Stimulated activated CD4-positive, alpha-beta T cell treated with anti-CD3 and anti-CD28 coated beads, Interleukin-2, amount 100 ng/mL, for 24 hours (primary cell): ENCODE data around the gene SLC7A1.

Source experiments
- DNase-seq, 2 donors: peaks; one replicate each; pipeline ENCODE4 v3.0.0-alpha.2; 2020

Gene SLC7A1

GRCh38 chr13:29526741-29527140 is 68.7 kb downstream of the SLC7A1 start:
- no peak for DNase-seq

DNA sequence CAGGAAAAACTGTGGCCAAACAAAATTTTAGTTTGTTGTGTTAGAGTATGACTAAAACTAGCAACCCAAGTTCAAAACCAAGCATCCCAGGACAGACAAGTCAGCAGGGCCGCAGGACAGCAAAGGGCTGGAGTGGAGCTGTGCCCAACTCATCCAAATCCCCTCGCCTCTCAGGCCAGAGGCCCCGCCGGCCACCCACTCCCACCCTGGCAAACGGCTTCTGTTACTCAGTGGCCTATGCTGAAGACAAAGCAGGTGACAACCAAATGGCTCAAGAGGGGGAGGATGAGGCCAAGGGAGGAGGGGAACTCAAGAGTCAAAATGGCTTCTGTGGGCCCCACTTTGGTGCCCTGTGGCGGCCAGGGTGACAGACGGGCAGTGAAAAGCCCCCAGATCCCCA is 69.7 kb downstream of the SLC7A1 start:
- DNase-seq = no peak

DNA sequence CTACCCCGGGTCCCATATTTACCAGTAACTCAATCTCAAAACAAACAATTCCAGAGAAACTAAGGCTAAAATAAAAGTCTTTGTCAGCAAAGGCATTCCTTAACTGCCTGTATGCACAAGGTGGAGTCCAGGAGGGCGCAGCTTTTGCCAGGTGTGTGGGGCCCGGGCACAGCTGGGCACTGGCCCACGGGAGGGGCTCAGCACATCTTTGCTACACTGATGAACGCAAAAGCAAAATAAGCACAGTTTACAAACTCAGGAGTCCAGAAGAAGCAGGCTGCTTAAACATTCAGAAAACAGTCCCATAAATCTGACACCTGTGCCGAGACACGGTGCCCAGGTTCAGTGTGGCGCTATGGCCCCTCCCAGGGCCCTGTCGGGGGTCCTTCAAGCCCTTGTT is 70.8 kb downstream of the SLC7A1 start:
- DNase-seq = no peak

GRCh38 chr13:29524176-29524575 is 71.3 kb downstream of the SLC7A1 start:
- no peak for DNase-seq

- no peak for DNase-seq
Observed at GRCh38 chr13:29523199-29523961, 72.1 kb downstream of the SLC7A1 start.

DNA sequence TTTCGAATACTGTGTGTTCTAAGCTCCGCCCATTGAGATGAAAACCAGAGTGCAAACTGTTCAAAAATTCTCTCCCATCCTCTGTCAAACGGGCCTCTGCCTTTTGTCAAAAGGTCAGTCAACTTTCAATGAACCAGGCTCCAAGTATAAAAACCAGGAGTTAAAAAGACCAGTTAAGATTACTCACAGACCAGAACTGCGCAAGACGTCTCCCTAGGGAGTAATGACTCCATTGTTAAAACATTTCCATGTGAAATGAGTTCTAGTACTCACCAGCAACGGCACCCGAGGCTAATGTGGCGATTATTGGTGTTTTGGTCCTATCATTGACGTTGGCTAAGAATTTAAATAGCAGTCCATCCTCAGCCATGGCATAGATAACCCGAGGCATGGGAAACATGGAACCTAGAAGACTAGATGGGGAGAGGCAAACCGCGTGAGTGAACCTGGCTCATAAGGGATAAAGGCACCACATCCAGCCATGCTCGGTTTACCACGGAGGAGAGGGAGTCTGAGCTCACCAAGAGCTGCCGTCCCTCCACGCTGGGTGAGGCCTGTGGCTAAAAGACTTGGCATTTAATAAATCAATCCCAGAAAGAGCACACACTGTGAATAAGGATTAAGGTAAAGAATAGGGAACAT is 73.3 kb downstream of the SLC7A1 start:
- DNase-seq = no peak

- no peak for DNase-seq
Observed at GRCh38 chr13:29521336-29521735, 74.2 kb downstream of the SLC7A1 start.

- DNase-seq = no peak
Observed at GRCh38 chr13:29520671-29521070, 74.8 kb downstream of the SLC7A1 start.

DNA sequence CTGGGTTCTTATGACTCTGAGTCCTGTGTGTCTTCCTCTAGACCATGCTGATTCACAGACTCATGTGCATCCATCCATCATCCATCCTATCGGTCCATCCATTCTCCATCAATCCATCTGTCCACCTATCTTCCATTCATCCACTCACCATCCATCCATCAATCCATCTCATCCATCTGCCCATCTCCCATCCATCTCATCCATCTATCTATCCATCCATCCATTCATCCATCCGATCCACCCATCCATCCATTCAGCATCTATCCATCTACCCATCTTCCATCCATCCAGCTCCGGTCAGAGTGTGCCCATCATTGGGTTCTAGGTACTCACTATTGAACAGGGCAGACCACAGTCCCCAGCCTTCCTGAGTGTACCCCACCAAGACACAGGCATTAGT is 75.6 kb downstream of the SLC7A1 start:
- no peak for DNase-seq

GRCh38 chr13:29516880-29517279 is 78.6 kb downstream of the SLC7A1 start:
- no peak for DNase-seq

DNA sequence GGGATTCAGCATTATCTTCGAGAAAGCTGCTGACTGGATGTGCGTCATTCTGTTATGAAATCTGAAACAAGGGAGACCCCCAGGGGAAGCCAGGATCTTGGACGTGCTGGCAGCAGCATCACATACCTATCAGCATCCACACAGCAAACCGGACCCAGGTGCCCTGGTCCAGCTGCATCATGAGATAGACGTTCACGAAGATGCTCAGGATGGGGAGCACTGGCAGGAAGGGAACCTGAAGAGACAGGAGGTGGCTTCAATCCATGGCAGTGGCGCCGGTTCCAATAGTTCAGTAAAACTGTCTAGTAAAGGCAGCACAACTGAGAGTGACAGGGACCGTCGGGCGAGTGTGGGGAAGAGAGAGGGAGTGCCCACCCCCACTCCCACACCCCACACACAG is 79.5 kb downstream of the SLC7A1 start:
- no peak for DNase-seq

GRCh38 chr13:29515372-29515771 is 80.1 kb downstream of the SLC7A1 start:
- DNase-seq = no peak

DNA sequence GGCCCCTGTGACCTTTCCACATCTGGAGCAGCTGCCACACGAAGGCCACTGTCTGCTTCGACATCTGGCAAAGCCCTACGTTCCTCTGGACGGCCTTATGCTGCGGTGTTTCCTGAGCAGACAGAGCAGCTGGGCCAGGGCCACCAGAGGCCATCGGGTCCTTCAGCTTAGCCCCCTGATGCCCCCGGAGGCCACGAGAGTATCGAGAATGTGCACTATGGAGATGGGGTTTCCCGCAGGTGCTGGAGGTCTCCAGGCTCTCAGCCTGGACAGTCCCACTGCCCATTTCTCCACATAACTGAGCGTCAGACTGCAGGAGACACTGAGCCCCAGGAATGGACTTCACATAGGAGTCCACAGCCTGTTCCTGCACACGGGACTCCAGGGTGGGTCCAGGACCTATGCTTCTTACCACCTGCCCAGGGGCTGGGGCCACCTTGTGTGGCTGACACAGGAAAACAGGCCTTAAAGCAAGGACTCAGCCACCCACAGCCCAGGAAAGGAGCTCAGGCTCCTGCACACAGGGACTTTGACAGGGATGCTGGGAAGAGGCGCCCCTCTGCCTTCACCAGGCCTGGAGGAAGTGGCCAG is 80.7 kb downstream of the SLC7A1 start:
- no peak for DNase-seq

DNA sequence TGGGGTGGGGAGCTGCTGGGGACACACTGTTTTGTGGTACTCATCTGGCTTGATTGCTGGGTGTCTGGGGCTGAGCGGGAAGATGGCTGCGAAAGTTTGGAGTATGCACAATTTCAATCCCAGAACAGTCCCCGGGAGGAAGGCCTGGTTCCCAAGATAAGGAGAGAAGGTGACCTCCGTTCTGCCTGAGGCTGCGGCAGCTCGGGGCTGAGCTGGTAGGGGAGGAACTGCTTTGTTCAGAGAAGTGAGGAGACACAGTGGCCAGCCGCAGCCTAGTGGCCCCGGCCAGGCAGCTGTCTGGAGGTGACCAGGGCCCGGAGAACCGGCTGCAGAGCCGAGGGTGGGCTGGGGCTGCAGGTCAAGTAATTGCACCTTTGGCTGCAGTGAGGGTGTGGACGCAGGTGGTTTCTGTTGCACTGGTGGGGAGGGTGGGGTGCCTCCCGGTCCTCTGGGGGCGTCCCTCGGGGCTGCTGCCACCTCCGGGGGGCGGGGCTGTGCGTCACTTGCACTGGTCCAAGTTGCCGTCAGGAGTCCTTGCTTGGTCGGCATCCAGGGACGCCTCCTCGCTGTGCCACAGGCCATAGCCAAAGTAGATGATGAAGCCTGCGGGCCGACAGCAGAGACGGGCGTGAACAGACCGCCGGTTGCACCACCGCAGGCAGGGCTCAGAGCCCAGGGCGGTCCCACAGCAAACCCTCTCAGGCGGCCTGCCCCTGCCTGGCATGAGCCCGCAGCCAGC is 81.3 kb downstream of the SLC7A1 start:
- DNase-seq = no peak

DNA sequence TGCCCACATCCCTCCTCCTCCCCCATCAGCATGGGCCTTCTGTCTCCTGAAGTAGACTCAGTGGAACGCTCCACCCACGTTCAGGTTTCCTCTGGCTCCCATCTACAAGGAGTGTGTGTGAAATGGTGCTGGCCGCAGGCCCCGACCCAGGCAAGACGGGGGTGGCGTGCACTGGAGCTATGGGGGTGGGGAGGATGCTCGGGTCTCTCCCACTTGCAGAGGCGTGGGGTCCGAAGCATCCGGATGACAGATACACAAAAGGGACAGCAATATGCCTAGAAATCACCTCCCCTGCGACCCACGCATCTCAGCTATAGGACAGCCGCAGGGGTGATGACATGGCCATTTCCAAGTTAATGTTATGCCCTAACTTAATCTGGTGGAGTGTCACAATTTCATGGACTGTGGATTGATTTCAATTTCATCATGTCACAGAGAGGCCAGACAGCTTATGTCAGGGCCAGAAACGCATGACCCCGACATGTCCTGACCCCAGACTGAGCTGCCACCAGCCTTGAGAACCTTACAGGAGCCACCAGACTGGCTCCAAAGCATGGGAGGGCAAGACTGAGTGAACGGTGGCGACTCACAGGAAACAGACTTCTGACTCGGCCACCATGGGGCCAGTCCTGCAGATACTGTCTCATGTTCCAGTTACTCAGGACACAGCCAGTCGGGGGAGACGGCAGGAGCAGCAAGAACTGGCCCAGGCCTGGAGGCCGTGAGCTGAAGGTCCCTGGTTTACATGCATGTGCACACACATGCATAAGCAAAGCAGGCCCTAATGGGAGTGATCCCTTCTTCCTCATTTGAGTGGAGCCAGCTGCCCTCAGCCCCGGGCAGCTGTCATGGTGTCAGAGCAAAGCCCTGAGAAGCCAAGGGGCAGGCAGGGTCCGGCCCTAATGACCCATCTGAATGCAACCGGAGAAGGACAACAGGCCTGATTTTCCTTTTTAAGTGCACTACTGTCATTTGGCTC is 82.2 kb downstream of the SLC7A1 start:
- no peak for DNase-seq

GRCh38 chr13:29511980-29512379 is 83.5 kb downstream of the SLC7A1 start:
- DNase-seq = no peak

- DNase-seq = no peak
Observed at GRCh38 chr13:29511106-29511796, 84.2 kb downstream of the SLC7A1 start.

GRCh38 chr13:29510651-29511084 is 84.8 kb downstream of the SLC7A1 start:
- DNase-seq = no peak

DNA sequence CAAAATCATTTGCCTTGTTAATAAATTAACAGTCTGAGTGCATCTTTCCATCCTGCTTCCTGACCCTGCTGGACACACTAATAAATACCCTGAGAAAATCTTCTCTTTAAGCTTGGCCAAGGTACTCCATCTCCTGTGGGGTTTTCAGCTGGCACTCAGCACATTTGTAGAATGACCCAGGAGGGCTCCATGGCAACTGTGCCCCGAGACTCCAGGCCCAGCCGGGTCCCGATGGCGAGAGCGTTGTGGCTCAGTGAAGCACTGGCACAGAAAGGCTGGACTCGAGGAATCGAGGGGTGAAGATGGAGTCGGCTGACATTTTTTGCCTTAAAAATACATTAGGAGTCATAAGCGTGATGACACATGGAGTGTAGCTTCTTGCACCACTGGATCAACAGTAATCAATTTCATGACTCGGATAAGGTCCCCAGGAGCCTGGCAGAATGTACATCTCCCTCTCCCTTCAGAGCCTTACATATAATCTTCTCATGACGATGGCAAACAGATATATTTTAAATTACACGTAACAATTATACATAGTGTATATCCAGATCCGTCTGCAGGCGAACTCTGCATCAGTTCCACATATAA is 85.4 kb downstream of the SLC7A1 start:
- no peak for DNase-seq

DNA sequence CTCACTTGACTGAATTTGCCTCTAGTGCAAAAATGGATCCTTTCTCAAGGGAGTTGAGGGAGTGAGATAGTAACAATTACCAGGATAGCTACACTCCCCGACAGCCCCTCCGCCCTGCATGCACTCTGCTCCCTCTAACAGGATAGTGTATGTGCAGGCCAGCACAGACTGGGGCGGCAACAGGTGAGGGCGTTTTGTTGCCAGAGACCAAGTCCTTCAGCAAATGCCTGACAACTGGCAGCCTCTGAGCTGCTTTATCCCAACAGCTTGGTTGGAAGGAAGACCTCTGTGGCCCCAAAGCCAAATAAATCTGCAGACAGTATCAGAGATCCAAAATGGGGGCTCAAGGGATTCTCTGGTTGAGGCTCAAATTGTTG is 86.6 kb downstream of the SLC7A1 start:
- DNase-seq = no peak

DNA sequence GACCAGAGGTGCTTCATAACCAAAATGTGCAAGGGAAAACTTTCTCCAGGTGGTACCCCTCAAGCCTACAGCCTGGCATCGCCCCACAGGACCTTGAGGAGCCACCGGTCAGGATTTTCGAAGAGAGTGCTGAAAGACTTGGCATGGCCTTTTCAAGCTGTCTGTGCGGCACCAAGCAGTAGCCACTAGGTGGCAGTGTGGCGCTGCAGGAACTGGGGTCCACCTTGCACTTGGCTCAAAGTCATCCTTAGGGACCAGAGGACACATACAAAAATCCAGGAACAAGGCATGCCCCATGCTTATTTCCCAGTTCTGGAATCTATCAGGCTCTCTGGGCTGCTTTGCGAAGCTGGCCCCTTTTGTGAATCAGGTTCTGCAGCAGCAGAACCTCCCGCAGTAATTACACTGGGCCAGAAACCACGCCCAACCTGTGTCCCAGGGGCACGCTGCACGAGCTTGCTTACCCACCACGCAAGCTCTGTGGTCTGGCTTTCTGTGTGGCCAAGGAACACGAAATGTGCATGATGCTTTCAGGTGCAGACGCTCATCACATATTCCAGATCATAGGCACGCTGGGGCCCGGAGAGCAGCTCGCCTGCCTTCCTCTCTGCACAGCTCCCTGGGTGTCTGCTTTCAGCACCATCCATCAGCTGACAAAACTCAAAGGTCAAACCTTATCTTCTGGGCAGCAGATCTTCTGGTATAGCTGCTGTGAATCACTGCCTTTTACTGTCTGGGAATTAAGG is 87.2 kb downstream of the SLC7A1 start:
- peak; percentile 80 to 81 for DNase-seq
